IMR-90 (cell line): ENCODE measurements around the gene VPS35L. TPM values are rescaled to one million over a fixed set of nuclear protein-coding genes. Genes with fewer than 3 reads are reported as not detected.

Experiments used
- ATAC-seq: fragments of 200-7000 bp; cut with Tn5 transposase; 2 replicates; pipeline ENCODE4 v1.9.1; 2020; ENCODE audit warnings: low read depth, mild to moderate bottlenecking, moderate library complexity
- BruUV-seq: library from RNA; stranded (reverse); fragments of 400-500 nt; replicated peaks from 2 replicates; lab custom pipeline; 2021; lab: Mats Ljungman, UMichigan
- CTCF ChIA-PET: fragments of 300-600 bp; formaldehyde crosslinking; extraction: SDS; loops from one replicate; lab custom pipeline; 2021; ENCODE audit warnings: antibody characterized with exemption; lab: Yijun Ruan, JAX
- POLR2A ChIA-PET: fragments of 300-600 bp; sonication (Branson Sonifier 250); formaldehyde crosslinking; loops from one replicate; lab custom pipeline; 2022; ENCODE audit warnings: antibody characterized with exemption; ENCODE audit not compliant: unreplicated experiment; lab: Charles Lee
- DNase-seq: peaks from one replicate; pipeline ENCODE4 v3.0.0; 2013
- H2AFZ ChIP-seq: replicated peaks from 2 replicates; pipeline ENCODE3; 2013; ENCODE audit warnings: low read length, mild to moderate bottlenecking; ENCODE audit not compliant: poor library complexity
- H2AK5ac ChIP-seq: 2 replicates; pipeline ENCODE4 v1.6.1; 2013; ENCODE audit warnings: low read depth, low read length, inconsistent platforms
- H2AK9ac ChIP-seq: replicated peaks from 2 replicates; pipeline ENCODE3; 2013; ENCODE audit warnings: mild to moderate bottlenecking, low read depth, low read length, moderate library complexity; ENCODE audit not compliant: poor library complexity
- H2BK120ac ChIP-seq: 2 replicates; pipeline ENCODE4 v1.6.1; 2013; ENCODE audit warnings: low read depth, low read length, inconsistent platforms
- H2BK15ac ChIP-seq: 3 replicates; pipeline ENCODE4 v1.6.1; 2013; ENCODE audit warnings: low read depth, low read length, inconsistent platforms
- H2BK20ac ChIP-seq: 2 replicates; pipeline ENCODE4 v1.6.1; 2013; ENCODE audit warnings: low read depth, mild to moderate bottlenecking, inconsistent platforms, low read length, moderate library complexity
- H2BK5ac ChIP-seq: 2 replicates; pipeline ENCODE4 v1.6.1; 2013; ENCODE audit warnings: mild to moderate bottlenecking, low read depth, low read length, inconsistent platforms; ENCODE audit not compliant: poor library complexity, severe bottlenecking
- H3K14ac ChIP-seq: replicated peaks from 2 replicates; pipeline ENCODE4 v1.6.1; 2013; ENCODE audit warnings: low read depth, low read length, inconsistent platforms
- H3K18ac ChIP-seq: 2 replicates; pipeline ENCODE4 v1.6.1; 2013; ENCODE audit warnings: low read depth, low read length, control low read depth
- H3K23ac ChIP-seq: 2 replicates; pipeline ENCODE4 v1.6.1; 2013; ENCODE audit warnings: low read depth, low read length, inconsistent platforms
- H3K27ac ChIP-seq: 2 replicates; pipeline ENCODE4 v1.5.1; 2013; ENCODE audit warnings: mild to moderate bottlenecking, control low read depth, low read length; ENCODE audit not compliant: insufficient read depth
- H3K27me3 ChIP-seq: 2 replicates; pipeline ENCODE4 v1.6.1; 2013; ENCODE audit warnings: low read length; ENCODE audit not compliant: control insufficient read depth, insufficient read depth
- H3K36me3 ChIP-seq: 2 replicates; pipeline ENCODE4 v1.6.1; 2013; ENCODE audit warnings: low read length, mixed read lengths; ENCODE audit not compliant: control insufficient read depth, insufficient read depth
- H3K4ac ChIP-seq: 2 replicates; pipeline ENCODE4 v1.6.1; 2013; ENCODE audit warnings: low read depth, low read length, inconsistent platforms
- H3K4me1 ChIP-seq: 2 replicates; pipeline ENCODE4 v1.6.1; 2013; ENCODE audit warnings: low read length, mixed read lengths; ENCODE audit not compliant: control insufficient read depth, insufficient read depth
- H3K4me2 ChIP-seq: 2 replicates; pipeline ENCODE4 v1.6.1; 2013; ENCODE audit warnings: low read depth, mild to moderate bottlenecking, control low read depth, low read length, moderate library complexity
- H3K4me3 ChIP-seq: 2 replicates; pipeline ENCODE4 v1.5.1; 2013; ENCODE audit warnings: low read depth, mild to moderate bottlenecking, control low read depth, low read length, moderate library complexity; ENCODE audit not compliant: insufficient read depth
- H3K56ac ChIP-seq: 2 replicates; pipeline ENCODE4 v1.6.1; 2013; ENCODE audit warnings: low read length, inconsistent platforms; ENCODE audit not compliant: insufficient read depth; ENCODE audit errors: extremely low read depth
- H3K79me1 ChIP-seq, 2 experiments: 2 replicates each; pipeline ENCODE4 v1.6.1; 2013; ENCODE audit warnings: low read length in 2 of 2, inconsistent platforms in 1 of 2, low read depth in 1 of 2
- H3K9ac ChIP-seq: 2 replicates; pipeline ENCODE4 v1.6.1; 2013; ENCODE audit warnings: low read depth, low read length, control low read depth
- H3K9me1 ChIP-seq: 2 replicates; pipeline ENCODE4 v1.6.1; 2013; ENCODE audit warnings: low read length, inconsistent platforms; ENCODE audit not compliant: insufficient read depth
- H3K9me3 ChIP-seq: 2 replicates; pipeline ENCODE4 v1.6.1; 2013; ENCODE audit warnings: low read length; ENCODE audit not compliant: control insufficient read depth, insufficient read depth
- H4K20me1 ChIP-seq: 2 replicates; pipeline ENCODE4 v1.6.1; 2013; ENCODE audit warnings: low read length, inconsistent platforms; ENCODE audit not compliant: insufficient read depth
- H4K5ac ChIP-seq: 2 replicates; pipeline ENCODE4 v1.6.1; 2013; ENCODE audit warnings: mild to moderate bottlenecking, low read depth, low read length, control low read depth
- H4K8ac ChIP-seq, 2 experiments: 2 replicates each; pipeline ENCODE4 v1.6.1; 2013; ENCODE audit warnings: low read depth in 2 of 2, low read length in 2 of 2, control low read depth in 1 of 2, inconsistent platforms in 1 of 2
- H4K91ac ChIP-seq: 2 replicates; pipeline ENCODE4 v1.6.1; 2013; ENCODE audit warnings: low read depth, low read length, inconsistent platforms; ENCODE audit not compliant: insufficient read depth
- CTCF ChIP-seq: conservative IDR thresholded peaks from 2 replicates; pipeline ENCODE4 v1.5.1; 2012; ENCODE audit warnings: mild to moderate bottlenecking, low read depth, low read length, improper control_type of control experiment
- WGBS, 2 experiments: methylation state at CpG; one replicate each; pipeline versions ENCODE4 v1.1.5 to v1.1.7; 2013; ENCODE audit warnings: missing lambda C conversion rate in 2 of 2; ENCODE audit not compliant: insufficient read length in 1 of 2; ENCODE audit errors: extremely low coverage in 2 of 2; 5-methylcytosine and 5-hydroxymethylcytosine counted together
- dilution Hi-C: fragments of 300-500 bp; cut with HindIII; formaldehyde crosslinking; loops from one replicate; pipeline ENCODE4 v1.14.3; 2018; ENCODE audit warnings: low sequenced_read_pairs; ENCODE audit not compliant: unreplicated experiment
- in situ Hi-C: fragments of 300-500 bp; cut with MboI; formaldehyde crosslinking; loops from 3 replicates; pipeline ENCODE4 v1.14.3; 2019; ENCODE audit warnings: low sequenced_read_pairs, inconsistent platforms, mixed read lengths
- intact Hi-C: fragments of 100-400 bp; cut with micrococcal nuclease; formaldehyde crosslinking; loops from 2 replicates; pipeline ENCODE4 v1.10.0; 2022
- polyA plus RNA-seq, 3 experiments: library from polyadenylated mRNA; depleted of rRNA; stranded (reverse); fragments of >200 nt; gene quantifications; 2 replicates each; pipeline ENCODE4 v1.2.3, GENCODE V29; 2012; ENCODE audit warnings: low replicate concordance in 1 of 3
- total RNA-seq: library from RNA; depleted of rRNA; stranded (reverse); fragments of >200 nt; gene quantifications from 2 replicates; pipeline ENCODE4 v1.2.3, GENCODE V29; 2012

Gene VPS35L
- total and polyA plus RNA-seq, 2 of the 4 experiments (the other 2 are of a cell fraction): 28.0 to 40.1 TPM

GRCh38 chr16:19642501-19642900 lies 87.0 kb downstream of the VPS35L start:
- H4K8ac ChIP-seq: no peak overlapping the region
- no peak overlapping the region for H2BK120ac ChIP-seq
- H4K20me1 ChIP-seq: no peaks in the 10 kb centered on the region
- intact Hi-C loops (no loop called here), in situ Hi-C loops (no loop called here), dilution Hi-C loops (no loop called here)
- no peaks in the 10 kb centered on the region for H3K4me1 ChIP-seq
- H3K18ac ChIP-seq: no peak overlapping the region
- H3K4ac ChIP-seq: no peak overlapping the region
- no peak for TF ChIP-seq CTCF
- POLR2A ChIA-PET: interaction anchor here (0.6 kb wide), 3 partner anchors 20 to 269 kb away, joined by 3 to 5 read pairs (median 4); no protein-coding TSS in a partner anchor
- no peak for ATAC-seq
- no TSS peak for BruUV-seq
- H3K4me3 ChIP-seq: no peak overlapping the region
- H4K5ac ChIP-seq: no peak overlapping the region
- no peak overlapping the region for H2AK5ac ChIP-seq
- no CpG with 5 or more reads among the region's 4 CpGs for WGBS, 2 experiments
- H3K79me1 ChIP-seq: no peaks in the 10 kb centered on the region
- no peaks in the 10 kb centered on the region for H3K27me3 ChIP-seq
- CTCF ChIA-PET: interaction anchor here (0.5 kb wide), 1 partner anchor 25 kb away, joined by 3 read pairs; no protein-coding TSS in a partner anchor
- H3K9me3 ChIP-seq: no peaks in the 10 kb centered on the region
- H3K14ac ChIP-seq: no peak overlapping the region
- no peak overlapping the region for H3K23ac ChIP-seq
- H4K91ac ChIP-seq: no peak overlapping the region
- H2BK20ac ChIP-seq: no peak overlapping the region
- H2BK15ac ChIP-seq: no peak overlapping the region
- DNase-seq: no peak
- H2AK9ac ChIP-seq: no peak overlapping the region
- H3K9ac ChIP-seq: no peak overlapping the region
- no peak overlapping the region for H3K27ac ChIP-seq
- H3K36me3 ChIP-seq: peaks cover 14% of the 10 kb centered on the region
- no peak overlapping the region for H2BK5ac ChIP-seq
- no peak overlapping the region for H2AFZ ChIP-seq
- H3K9me1 ChIP-seq: no peaks in the 10 kb centered on the region
- no peak overlapping the region for H3K4me2 ChIP-seq
- H3K56ac ChIP-seq: no peak overlapping the region
